Bone marrow (tissue), 2 donors: Measurements from ENCODE around the gene B4GALNT1.

Experiments used
- DNase-seq, 2 donors: peaks; one replicate each; lab custom pipeline; 2025; lab: John Stamatoyannopoulos, UW

B4GALNT1 gene

DNA sequence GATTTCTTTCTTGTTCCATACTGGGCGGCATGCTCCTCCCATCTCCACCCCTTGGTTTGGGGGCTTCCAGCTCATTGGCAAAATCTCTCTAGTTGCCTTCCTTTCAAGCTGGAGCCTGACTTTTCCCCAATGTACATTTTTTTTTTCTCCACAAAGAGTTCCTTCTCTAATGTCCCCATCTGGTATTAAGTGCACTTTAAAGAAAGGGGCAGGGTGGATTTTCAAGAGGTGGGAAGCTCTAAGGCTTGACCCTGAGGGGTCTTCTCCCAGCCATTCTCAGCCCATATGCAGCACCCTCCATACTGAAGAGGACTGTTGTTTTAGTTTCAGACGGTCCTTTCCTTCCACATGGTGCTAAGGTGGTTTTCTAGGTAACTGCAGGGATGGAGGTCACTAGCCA lies 47.8 kb downstream of the B4GALNT1 start:
- no peak for DNase-seq

DNA sequence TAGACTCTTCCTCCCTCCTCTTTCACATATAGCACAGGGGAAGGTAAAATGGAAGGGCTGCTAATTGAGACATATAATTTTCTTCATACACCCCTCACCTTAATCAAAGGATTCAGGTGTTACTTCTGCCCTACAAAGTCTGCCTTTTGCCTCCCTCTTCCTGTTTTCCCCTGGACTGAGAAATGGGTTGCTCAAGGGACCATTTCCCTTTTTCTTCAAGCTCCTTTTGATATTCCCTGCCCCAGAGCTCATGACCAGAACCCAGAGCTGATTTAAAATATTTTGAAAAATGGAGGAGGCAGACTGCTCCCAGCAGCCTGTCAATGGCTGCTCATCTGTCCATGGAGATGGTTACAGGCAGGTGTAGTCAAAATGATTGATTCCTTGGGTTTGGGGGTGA lies 48.3 kb downstream of the B4GALNT1 start:
- DNase-seq: no peak

DNA sequence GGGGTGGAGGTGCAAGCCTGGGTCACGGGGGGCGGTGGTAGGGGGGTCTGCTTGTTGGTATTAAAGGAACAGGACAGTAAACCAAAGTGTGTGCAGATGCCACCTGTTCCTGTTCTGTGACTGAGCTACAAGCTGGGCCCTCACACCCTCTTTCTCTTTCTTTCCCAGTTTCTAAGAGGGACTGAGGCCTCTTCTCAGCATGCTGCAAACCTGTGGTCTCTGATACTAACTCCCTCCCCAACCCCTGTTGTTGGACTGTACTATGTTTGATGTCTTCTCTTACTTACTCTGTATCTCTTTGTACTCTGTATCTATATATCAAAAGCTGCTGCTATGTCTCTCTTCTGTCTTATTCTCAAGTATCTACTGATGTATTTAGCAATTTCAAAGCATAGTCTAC lies 49.0 kb downstream of the B4GALNT1 start:
- no peak for DNase-seq

- peak; percentile 3 to 73 for DNase-seq
These were observed 49.8 kb downstream of the B4GALNT1 start for GRCh38 chr12:57583008-57583831.

DNA sequence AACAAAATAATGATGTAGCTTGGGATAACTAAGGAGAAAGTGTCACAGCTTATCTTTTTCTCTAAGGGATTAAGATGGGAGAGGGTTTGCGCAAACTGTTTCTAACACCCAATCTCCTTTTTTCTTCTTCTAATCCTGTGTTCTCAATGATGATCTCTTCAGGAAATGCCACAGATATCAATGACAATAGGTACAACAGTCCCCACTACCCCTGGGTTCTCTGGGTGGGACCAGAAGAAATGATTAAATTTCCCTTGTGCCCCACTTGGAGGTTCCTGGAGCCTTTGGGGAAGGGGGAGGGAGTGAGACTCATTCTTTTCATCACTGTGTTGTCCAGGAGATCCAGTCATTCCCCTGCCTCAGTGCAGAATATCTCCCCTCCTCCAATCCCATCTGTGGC lies 50.6 kb downstream of the B4GALNT1 start:
- DNase-seq: no peak

DNA sequence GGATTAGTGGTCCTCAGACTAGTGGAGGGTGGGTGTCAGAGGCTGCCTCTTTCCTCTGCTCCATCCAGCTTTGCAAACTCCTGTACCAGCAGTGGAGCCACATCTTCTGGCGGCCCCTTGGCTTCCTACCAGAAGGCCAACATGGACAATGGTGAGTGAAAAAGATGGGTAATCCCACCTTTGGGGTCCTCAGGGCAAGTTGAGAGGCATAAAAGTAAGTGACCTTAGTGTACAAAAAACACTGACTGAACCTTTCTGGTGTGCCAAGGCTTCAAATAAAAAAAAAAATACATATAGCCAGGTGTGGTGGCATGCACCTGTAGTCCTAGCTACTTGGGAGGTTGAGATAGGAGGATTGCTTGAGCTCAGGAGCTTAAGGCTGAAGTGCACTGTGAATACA lies 51.2 kb downstream of the B4GALNT1 start:
- no peak for DNase-seq

DNA sequence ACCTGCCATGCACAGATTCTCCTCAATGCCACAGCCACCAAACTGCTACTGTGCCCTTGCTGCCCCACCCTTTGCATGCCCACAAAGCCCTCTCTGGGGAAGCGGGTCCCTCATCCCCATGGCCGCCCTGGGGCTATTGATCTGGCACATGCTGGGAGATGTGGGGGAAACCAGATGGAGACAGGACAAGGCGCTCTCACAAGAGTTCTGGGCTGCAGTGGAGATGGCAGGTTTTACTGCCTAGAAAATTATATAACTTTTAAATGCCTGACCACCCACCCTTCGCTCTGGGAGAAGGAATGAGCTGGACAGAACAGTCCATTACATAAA lies 52.6 kb downstream of the B4GALNT1 start:
- DNase-seq: no peak

DNA sequence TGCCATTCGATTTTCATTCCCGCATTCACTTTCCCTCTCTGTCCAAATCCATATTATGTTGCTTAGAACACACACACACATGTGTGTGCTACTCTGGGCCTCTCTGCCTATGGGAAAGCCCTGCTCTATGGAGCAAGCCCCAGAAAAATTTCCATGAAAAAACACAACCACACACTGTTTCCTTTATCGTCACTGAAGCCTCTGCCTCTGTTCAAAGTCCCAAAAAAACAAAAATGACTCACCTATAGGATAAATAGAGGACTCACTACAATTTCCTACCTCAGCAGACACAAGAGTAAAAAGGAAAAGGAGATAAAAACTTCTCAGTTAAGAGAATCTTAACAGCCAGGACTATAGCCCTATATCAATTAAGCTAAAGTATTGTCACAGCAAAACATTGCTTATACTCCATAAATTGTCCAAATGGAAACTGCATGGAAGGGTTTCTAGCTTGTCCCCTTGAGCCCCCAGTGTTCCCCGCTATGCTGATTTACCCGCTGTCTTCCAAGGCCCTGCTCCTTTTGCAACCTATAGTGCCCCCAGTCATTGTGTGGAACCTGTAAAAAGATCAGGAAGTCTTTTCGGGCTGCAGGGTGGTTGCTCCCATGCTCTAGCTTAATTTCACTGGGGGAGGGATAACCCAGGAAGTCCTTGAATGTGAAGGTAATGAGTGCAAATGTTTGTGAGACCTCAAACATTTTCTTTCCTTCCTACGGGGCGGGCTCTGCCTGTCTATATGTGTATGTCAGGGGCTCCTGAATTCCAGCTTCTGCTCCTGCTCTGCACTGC lies 53.1 kb downstream of the B4GALNT1 start:
- DNase-seq: no peak

- no peak for DNase-seq
These were observed 54.0 kb downstream of the B4GALNT1 start for GRCh38 chr12:57579011-57579410.

DNA sequence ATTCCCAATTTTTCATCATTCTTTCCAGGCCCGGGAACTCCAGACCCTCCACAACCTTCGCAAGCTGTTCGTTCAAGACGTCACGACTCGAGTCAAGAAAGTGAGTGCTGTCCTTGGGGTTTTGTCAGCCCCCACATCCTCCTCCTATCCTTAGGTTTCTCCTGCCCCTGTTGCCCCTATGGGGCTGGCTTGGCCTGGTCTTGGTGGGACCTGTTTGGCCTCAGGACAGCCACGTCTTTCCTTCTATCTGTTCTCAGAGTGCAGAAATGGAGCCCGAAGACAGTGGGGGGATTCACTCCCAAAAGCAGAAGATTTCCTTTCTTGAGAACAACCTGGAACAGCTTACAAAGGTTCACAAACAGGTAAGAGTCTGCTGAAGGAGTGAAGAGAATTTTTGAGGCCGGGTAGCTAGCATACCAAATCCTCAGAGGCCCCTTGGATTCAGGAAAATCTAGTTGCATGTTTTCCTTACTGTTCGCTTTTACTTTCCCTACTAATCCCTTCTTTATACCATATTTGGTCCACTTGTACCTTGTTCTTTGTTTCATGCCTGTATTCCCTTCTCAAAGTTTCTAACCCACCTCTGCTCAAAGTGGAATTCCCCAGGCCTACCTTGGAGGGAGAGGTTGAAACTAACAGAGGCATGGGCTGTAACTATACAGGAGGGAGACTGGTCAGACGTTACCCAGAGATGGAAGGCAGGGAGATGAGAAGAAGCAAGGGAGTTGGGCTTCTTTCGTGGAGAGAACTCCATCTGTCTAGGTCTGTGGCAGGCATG lies 54.8 kb downstream of the B4GALNT1 start:
- no peak for DNase-seq

GRCh38 chr12:57576613-57577160 lies 56.3 kb downstream of the B4GALNT1 start:
- DNase-seq: no peak
